ENCODE results near the gene OR6B3.

Gene OR6B3

GRCh38 chr2:239997686-239998409, 55.5 kb downstream of the OR6B3 start:
- intact Hi-C loops (cut with DNase I), result no loop called here
- DNase-seq, result no peak

Measured in head of caudate nucleus (tissue), 42 donors.